Upper lobe of left lung (tissue), 4 donors: ENCODE data around the gene CEP63.

ENCODE experiments used
- CTCF ChIP-seq, 6 experiments: fragments of 450-650 bp in 4 of 6; fragments of 200-600 bp in 2 of 6; sonication (generic) in 2 of 6; IDR thresholded peaks; one replicate each; pipeline ENCODE4 v1.5.1; 2016 to 2019; ENCODE audit warnings: antibody characterized with exemption in 6 of 6
- EP300 ChIP-seq, 4 donors: sonication (generic); formaldehyde crosslinking; IDR thresholded peaks; one replicate each; pipeline ENCODE4 v1.5.1; 2017; ENCODE audit warnings: antibody characterized with exemption in 4 of 4, control low read depth in 2 of 4
- POLR2A ChIP-seq, 4 donors: fragments of 450-650 bp; IDR thresholded peaks; one replicate each; pipeline ENCODE4 v1.5.1; 2016 to 2017; ENCODE audit warnings: antibody characterized with exemption in 4 of 4, mild to moderate bottlenecking in 2 of 4

- TF ChIP-seq CTCF (IDR thresholded peaks at IDR 0.05) (no peak), EP300 (IDR thresholded peaks at IDR 0.05) (no peak), POLR2A (IDR thresholded peaks at IDR 0.05) (no peak)
Measured at GRCh38 chr3:134600206-134600605, 114.3 kb downstream of the CEP63 start.
